HepG2 (cell line): ENCODE data around the gene CLDN9. TPM values are rescaled to one million over a fixed set of nuclear protein-coding genes. Genes with fewer than 3 reads are reported as not detected.

Experiments
- ATF4 ChIP-seq, 2 experiments: fragments of 450-650 bp in 1 of 2; sonication (generic) in 1 of 2; formaldehyde crosslinking; IDR thresholded peaks; 2 replicates each; pipeline versions ENCODE4 v1.5.0 to v1.8.0; 2020 to 2022; ENCODE audit warnings: mild to moderate bottlenecking in 1 of 2, missing genetic modification reagents in 1 of 2
- CSRNP2 ChIP-seq: sonication (generic); formaldehyde crosslinking; conservative IDR thresholded peaks from 2 replicates; pipeline ENCODE4 v1.8.0; 2022; ENCODE audit warnings: low read depth, missing genetic modification reagents
- DDIT3 ChIP-seq: sonication (generic); formaldehyde crosslinking; IDR thresholded peaks from 2 replicates; pipeline ENCODE4 v1.4.0; 2020; ENCODE audit warnings: mild to moderate bottlenecking, missing genetic modification reagents
- GATAD1 ChIP-seq: IDR thresholded peaks from 2 replicates; pipeline ENCODE4 v1.6.1; 2016; ENCODE audit warnings: missing genetic modification reagents, missing compliant biosample characterization
- JARID2 ChIP-seq: sonication (generic); formaldehyde crosslinking; IDR thresholded peaks from 2 replicates; pipeline ENCODE4 v1.8.1; 2023; ENCODE audit warnings: missing genetic modification reagents, inconsistent platforms; ENCODE audit not compliant: insufficient replicate concordance
- KLF6 ChIP-seq: IDR thresholded peaks from 2 replicates; pipeline ENCODE4 v1.8.0; 2016; ENCODE audit warnings: missing biosample characterization, missing genetic modification reagents
- MAF1 ChIP-seq: sonication (generic); formaldehyde crosslinking; IDR thresholded peaks from 2 replicates; pipeline ENCODE4 v1.5.0; 2020; ENCODE audit warnings: missing genetic modification reagents, borderline replicate concordance
- MLXIP ChIP-seq: sonication (generic); formaldehyde crosslinking; IDR thresholded peaks from 2 replicates; pipeline ENCODE4 v1.9.0; 2021; ENCODE audit warnings: missing genetic modification reagents, borderline replicate concordance
- POLR2A ChIP-seq, 2 experiments: IDR thresholded peaks; 2 replicates each; pipeline ENCODE4 v1.6.1; 2011; ENCODE audit warnings: low read depth in 2 of 2, low read length in 2 of 2, mild to moderate bottlenecking in 1 of 2, moderate library complexity in 1 of 2; ENCODE audit not compliant: insufficient read depth in 1 of 2
- SP140L ChIP-seq: sonication (generic); formaldehyde crosslinking; IDR thresholded peaks from 2 replicates; pipeline ENCODE4 v1.4.0; 2020; ENCODE audit warnings: missing genetic modification reagents, borderline replicate concordance
- SP2 ChIP-seq: sonication (generic); formaldehyde crosslinking; IDR thresholded peaks from 2 replicates; pipeline ENCODE4 v1.5.1; 2020; ENCODE audit warnings: mild to moderate bottlenecking, missing genetic modification reagents
- TRIM24 ChIP-seq: sonication (generic); formaldehyde crosslinking; IDR thresholded peaks from 2 replicates; pipeline ENCODE4 v1.8.0; 2022; ENCODE audit warnings: mild to moderate bottlenecking, missing genetic modification reagents
- ZBTB26 ChIP-seq: IDR thresholded peaks from 2 replicates; pipeline ENCODE4 v1.6.1; 2016; ENCODE audit warnings: missing compliant biosample characterization, missing genetic modification reagents, borderline replicate concordance
- ZBTB49 ChIP-seq: sonication (generic); formaldehyde crosslinking; IDR thresholded peaks from 2 replicates; pipeline ENCODE4 v1.4.0; 2020; ENCODE audit warnings: missing genetic modification reagents, borderline replicate concordance
- ZNF367 ChIP-seq: sonication (generic); formaldehyde crosslinking; IDR thresholded peaks from 2 replicates; pipeline ENCODE4 v1.4.0; 2020; ENCODE audit warnings: missing genetic modification reagents, borderline replicate concordance
- ZNF639 ChIP-seq: conservative IDR thresholded peaks from 2 replicates; pipeline ENCODE4 v1.6.1; 2018; ENCODE audit warnings: missing genetic modification reagents
- ZNF703 ChIP-seq: sonication (generic); formaldehyde crosslinking; IDR thresholded peaks from 2 replicates; pipeline ENCODE4 v1.5.1; 2020; ENCODE audit warnings: missing genetic modification reagents, mild to moderate bottlenecking, moderate library complexity, borderline replicate concordance
- polyA plus RNA-seq, 8 experiments: library from polyadenylated mRNA; depleted of rRNA in 3 of 8; stranded (reverse) in 7 of 8; unstranded in 1 of 8; fragments of >200 nt; fragmentation: Illumina TruSeq in 4 of 8; extraction: Trizol in 4 of 8; gene quantifications; 2 replicates each; pipeline versions ENCODE4 v1.2.1 to v1.2.3, GENCODE V29; 2011 to 2016; ENCODE audit warnings: low read depth in 4 of 8, missing spikeins in 1 of 8, mixed read lengths in 1 of 8; ENCODE audit not compliant: insufficient read depth in 1 of 8
- total RNA-seq, 5 experiments: library from RNA; depleted of rRNA; stranded (reverse); fragments of >200 nt; fragmentation: Illumina TruSeq; extraction: Trizol; gene quantifications; 2 replicates each; pipeline ENCODE4 v1.2.3, GENCODE V29; 2016; ENCODE audit warnings: low read depth in 1 of 5

CLDN9 gene
- total and polyA plus RNA-seq, 2 of the 13 experiments (the other 11 are each of a cell fraction or from before 2014, with no cell fraction given), result 0.15 to 0.26 TPM

GRCh38 chr16:3020604-3021448 is 8.1 kb downstream of the CLDN9 start (continued):
- TF ChIP-seq ZNF703, result no peak
- no peak; the same call in none of the 2 replicates for TF ChIP-seq SP2 (CRISPR knock-in tag)
- no peak for TF ChIP-seq CSRNP2 (CRISPR knock-in tag)
- no peak for TF ChIP-seq DDIT3 (CRISPR knock-in tag)
- peak in 1 of 2 experiments; percentile 67; a peak in 3 of 4 replicates for TF ChIP-seq POLR2A (IDR thresholded peaks at IDR 0.05; ENCODE audit: insufficient read depth in 1 of 2, low read depth in 2 of 2, low read length in 2 of 2)
- no peak for TF ChIP-seq MAF1
- TF ChIP-seq TRIM24 (CRISPR knock-in tag), result no peak
- no peak for TF ChIP-seq ZBTB49 (CRISPR knock-in tag)
- no peak for TF ChIP-seq SP140L (CRISPR knock-in tag)
- no peak for TF ChIP-seq KLF6 (CRISPR knock-in tag)
- peak; percentile 42 for TF ChIP-seq JARID2
- TF ChIP-seq MLXIP, result no peak
- peak; percentile 58 for TF ChIP-seq GATAD1 (CRISPR knock-in tag)
- TF ChIP-seq ATF4 (CRISPR knock-in tag; IDR thresholded peaks at IDR 0.05), result peak in 1 of 2 experiments; percentile 41; a peak in 1 of 4 replicates
- peak; percentile 97; the same call in 1 of the 2 replicates for TF ChIP-seq ZNF639 (CRISPR knock-in tag)
- no peak for TF ChIP-seq ZNF367
- TF ChIP-seq ZBTB26 (CRISPR knock-in tag), result no peak
